HCT116 (cell line): ENCODE data around the gene SHROOM3. TPM values are rescaled to one million over a fixed set of nuclear protein-coding genes. Genes with fewer than 3 reads are reported as not detected.

Source experiments
- ATAC-seq: fragments of 200-7000 bp; cut with Tn5 transposase; 2 replicates; pipeline ENCODE4 v1.9.1; 2020; ENCODE audit warnings: mild to moderate bottlenecking, moderate library complexity
- BruUV-seq: library from RNA; stranded (reverse); fragments of 400-500 nt; replicated peaks from 2 replicates; lab custom pipeline; 2021; lab: Mats Ljungman, UMichigan
- CTCF ChIA-PET: fragments of 300-600 bp; sonication (Branson Sonifier 250); formaldehyde crosslinking; loops from one replicate; lab custom pipeline; 2021; ENCODE audit warnings: antibody characterized with exemption; lab: Charles Lee
- POLR2A ChIA-PET: fragments of 300-600, 350-600 bp; sonication (Branson Sonifier 250); formaldehyde crosslinking; loops from one replicate; lab custom pipeline; 2021; ENCODE audit warnings: antibody characterized with exemption; lab: Charles Lee
- RAD21 ChIA-PET, 2 experiments: fragments of 300-600 bp; sonication (Branson Sonifier 250); formaldehyde crosslinking; loops; one replicate each; lab custom pipeline; 2023; ENCODE audit warnings: low total read pairs in 2 of 2; ENCODE audit not compliant: uncharacterized antibody in 2 of 2, unreplicated experiment in 2 of 2, low non-redundant PET in 1 of 2; lab: Charles Lee
- DNase-seq: peaks from one replicate; pipeline ENCODE4 v3.0.0-alpha.2; 2010; ENCODE audit warnings: low read depth, low spot score
- H2AFZ ChIP-seq: fragments of 200-600 bp; shearing (Covaris generic), sonication (generic); 2 replicates; pipeline ENCODE4 v1.6.1; 2017; ENCODE audit warnings: low read depth, mixed run types, mixed read lengths, antibody characterized with exemption, low read length; ENCODE audit not compliant: poor library complexity, severe bottlenecking
- H3K27ac ChIP-seq: 2 replicates; pipeline ENCODE4 v1.5.1; 2012; ENCODE audit warnings: low read depth, low read length
- H3K27me3 ChIP-seq: fragments of 200-600 bp; sonication (generic); 2 replicates; pipeline ENCODE4 v1.6.1; 2016; ENCODE audit warnings: mixed run types, low read length, mixed read lengths; ENCODE audit not compliant: insufficient read depth
- H3K36me3 ChIP-seq, 2 experiments: fragments of 200-500 bp in 1 of 2; fragments of 200-600 bp in 1 of 2; sonication (Bioruptor generic) in 1 of 2; sonication (generic) in 1 of 2; 2 replicates each; pipeline versions ENCODE4 v1.5.1 to v1.6.1; 2014 to 2016; ENCODE audit warnings: low read length in 2 of 2, inconsistent platforms in 1 of 2, mixed read lengths in 1 of 2, mixed run types in 1 of 2; ENCODE audit not compliant: insufficient read depth in 2 of 2, control insufficient read depth in 1 of 2
- H3K4me1 ChIP-seq, 2 experiments: fragments of 200-600 bp in 1 of 2; sonication (generic) in 1 of 2; 2 replicates each; pipeline versions ENCODE4 v1.5.1 to v1.6.1; 2012 to 2017; ENCODE audit warnings: low read length in 2 of 2, inconsistent platforms in 1 of 2, mild to moderate bottlenecking in 1 of 2, mixed read lengths in 1 of 2, mixed run types in 1 of 2, moderate library complexity in 1 of 2; ENCODE audit not compliant: insufficient read depth in 2 of 2, control insufficient read depth in 1 of 2
- H3K4me2 ChIP-seq: fragments of 200-600 bp; sonication (generic); 2 replicates; pipeline ENCODE4 v1.6.1; 2017; ENCODE audit warnings: mixed run types, low read length, mixed read lengths
- H3K4me3 ChIP-seq, 2 experiments: fragments of 200-600 bp in 1 of 2; sonication (generic) in 1 of 2; replicated peaks in 1 of 2; 2 replicates each; pipeline ENCODE4 v1.5.1; 2011 to 2016; ENCODE audit warnings: low read length in 2 of 2, control low read depth in 1 of 2, low read depth in 1 of 2, mild to moderate bottlenecking in 1 of 2, mixed read lengths in 1 of 2, mixed run types in 1 of 2
- H3K79me2 ChIP-seq: fragments of 200-600 bp; sonication (generic); 2 replicates; pipeline ENCODE4 v1.6.1; 2017; ENCODE audit warnings: mild to moderate bottlenecking, mixed run types, low read length, moderate library complexity, mixed read lengths; ENCODE audit not compliant: insufficient read depth
- H3K9ac ChIP-seq: fragments of 200-600 bp; sonication (generic); 2 replicates; pipeline ENCODE4 v1.6.1; 2016; ENCODE audit warnings: low read length, mixed read lengths
- H3K9me2 ChIP-seq: fragments of 200-600 bp; sonication (generic), shearing (Covaris generic); 2 replicates; pipeline ENCODE4 v1.6.1; 2017; ENCODE audit warnings: mixed run types, mild to moderate bottlenecking, moderate library complexity; ENCODE audit not compliant: insufficient read depth
- H3K9me3 ChIP-seq, 2 experiments: fragments of 200-500 bp in 1 of 2; fragments of 200-600 bp in 1 of 2; sonication (Bioruptor generic) in 1 of 2; sonication (generic) in 1 of 2; 2 replicates each; pipeline ENCODE4 v1.6.1; 2014 to 2017; ENCODE audit warnings: low read length in 2 of 2, mixed read lengths in 2 of 2, inconsistent platforms in 1 of 2, low read depth in 1 of 2, mild to moderate bottlenecking in 1 of 2, mixed run types in 1 of 2, moderate library complexity in 1 of 2; ENCODE audit not compliant: control insufficient read depth in 1 of 2, insufficient read depth in 1 of 2
- H4K20me1 ChIP-seq: fragments of 200-600 bp; sonication (generic), shearing (Covaris generic); 2 replicates; pipeline ENCODE4 v1.6.1; 2017; ENCODE audit warnings: mixed run types, mild to moderate bottlenecking, moderate library complexity; ENCODE audit not compliant: insufficient read depth
- CBX3 ChIP-seq: IDR thresholded peaks from 2 replicates; pipeline ENCODE4 v1.6.1; 2012; ENCODE audit warnings: low read depth
- CEBPB ChIP-seq: IDR thresholded peaks from 2 replicates; pipeline ENCODE4 v1.6.1; 2012; ENCODE audit warnings: low read depth
- EZH2 ChIP-seq: fragments of 200-600 bp; sonication (generic); IDR thresholded peaks from 2 replicates; pipeline ENCODE4 v1.6.1; 2017; ENCODE audit warnings: antibody characterized with exemption, mixed run types
- EZH2phosphoT487 ChIP-seq: fragments of 200-600 bp; IDR thresholded peaks from 2 replicates; pipeline ENCODE4 v1.6.1; 2018; ENCODE audit warnings: antibody characterized with exemption, borderline replicate concordance
- FOSL1 ChIP-seq: IDR thresholded peaks from 2 replicates; pipeline ENCODE4 v1.6.1; 2012; ENCODE audit warnings: low read depth
- POLR2AphosphoS5 ChIP-seq: IDR thresholded peaks from 2 replicates; pipeline ENCODE4 v1.6.1; 2011; ENCODE audit warnings: mild to moderate bottlenecking, low read depth, low read length, moderate library complexity
- SP1 ChIP-seq: IDR thresholded peaks from 2 replicates; pipeline ENCODE4 v1.6.1; 2012; ENCODE audit warnings: low read depth
- TCF7L2 ChIP-seq: IDR thresholded peaks from 2 replicates; pipeline ENCODE4 v1.7.0; 2011; ENCODE audit warnings: borderline replicate concordance, inconsistent platforms; ENCODE audit not compliant: insufficient read depth, insufficient read length; ENCODE audit errors: extremely low read depth
- ZNF274 ChIP-seq: fragments of 200-500 bp; sonication (Bioruptor generic); IDR thresholded peaks from 2 replicates; pipeline ENCODE4 v1.6.1; 2014; ENCODE audit warnings: mild to moderate bottlenecking, low read depth, low read length, inconsistent platforms
- intact Hi-C: fragments of 100-400 bp; cut with micrococcal nuclease; formaldehyde crosslinking; loops from 2 replicates; pipeline ENCODE4 v1.10.0; 2022
- total RNA-seq: library from RNA; stranded (reverse); gene quantifications from one replicate; pipeline ENCODE4 v1.2.1, GENCODE V29; 2021; ENCODE audit not compliant: unreplicated experiment
- TF ChIP-seq, protein P1 (sequence below), 3 experiments: fragments of 200-600 bp in 1 of 3; sonication (generic) in 1 of 3; IDR thresholded peaks in 2 of 3; conservative IDR thresholded peaks in 1 of 3; 2 replicates each; pipeline ENCODE4 v1.5.1; 2012 to 2017; ENCODE audit warnings: low read depth in 2 of 3, low read length in 2 of 3, antibody characterized with exemption in 1 of 3, borderline replicate concordance in 1 of 3, control low read depth in 1 of 3, mild to moderate bottlenecking in 1 of 3, mixed read lengths in 1 of 3, mixed run types in 1 of 3, moderate library complexity in 1 of 3; ENCODE audit not compliant: insufficient read depth in 1 of 3
- TF ChIP-seq, protein P2 (sequence below): IDR thresholded peaks from 2 replicates; pipeline ENCODE4 v1.6.1; 2011; ENCODE audit warnings: mild to moderate bottlenecking, low read length, moderate library complexity; ENCODE audit not compliant: insufficient replicate concordance; ENCODE audit errors: extremely low read depth

The SHROOM3 gene
- total RNA-seq, 1 experiment from 2014 or later: 22.5 TPM

DNA sequence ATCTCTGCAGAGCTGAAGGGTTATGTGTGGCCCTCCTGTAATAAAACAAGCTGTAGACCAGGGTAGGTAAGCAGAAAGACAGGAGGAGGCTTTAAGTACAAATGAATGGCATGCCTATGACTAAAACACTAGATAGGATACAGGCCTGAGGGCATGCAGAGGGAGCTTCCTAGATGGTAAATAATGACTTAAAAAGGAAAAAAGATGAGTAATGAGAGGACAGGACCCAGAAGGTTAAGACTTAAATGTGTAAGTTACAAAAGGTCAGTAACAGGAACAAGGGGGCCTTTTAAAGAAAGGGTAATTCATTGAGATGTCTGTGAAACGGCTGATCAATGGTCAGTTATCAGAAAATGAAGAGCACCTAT, 268.1 kb downstream of the SHROOM3 start:
- BruUV-seq: no TSS peak
- H3K79me2 ChIP-seq: peaks cover 63% of the 10 kb centered on the region
- peak overlapping the region; percentile 86 for H3K27ac ChIP-seq
- no peaks in the 10 kb centered on the region for H3K9me3 ChIP-seq
- no peaks in the 10 kb centered on the region; a peak in 1 of 4 replicates for H3K36me3 ChIP-seq
- peaks cover 39 to 53% of the 10 kb centered on the region in 2 experiments for H3K4me1 ChIP-seq
- no peaks in the 10 kb centered on the region for H4K20me1 ChIP-seq
- peak; percentile 25; the same call in 1 of the 2 replicates for TF ChIP-seq FOSL1
- no peak for TF ChIP-seq CBX3
- peak; percentile 23; the same call in 1 of the 2 replicates for TF ChIP-seq SP1
- TF ChIP-seq, all 23 proteins: peak for 2
- ATAC-seq (peak; percentile 65), DNase-seq (peak; percentile 28)
- CTCF ChIA-PET: no interaction called here
- H3K9ac ChIP-seq: peak overlapping the region; percentile 34
- POLR2A ChIA-PET: no interaction called here
- no peaks in the 10 kb centered on the region for H3K9me2 ChIP-seq
- intact Hi-C loops: no loop called here
- no peaks in the 10 kb centered on the region for H3K27me3 ChIP-seq
- H2AFZ ChIP-seq: no peak overlapping the region
- H3K4me2 ChIP-seq: peak overlapping the region; percentile 69
- RAD21 ChIA-PET: no interaction called here
- H3K4me3 ChIP-seq: peak overlapping the region in 1 of 2 experiments; percentile 5; a peak in 1 of 4 replicates

DNA sequence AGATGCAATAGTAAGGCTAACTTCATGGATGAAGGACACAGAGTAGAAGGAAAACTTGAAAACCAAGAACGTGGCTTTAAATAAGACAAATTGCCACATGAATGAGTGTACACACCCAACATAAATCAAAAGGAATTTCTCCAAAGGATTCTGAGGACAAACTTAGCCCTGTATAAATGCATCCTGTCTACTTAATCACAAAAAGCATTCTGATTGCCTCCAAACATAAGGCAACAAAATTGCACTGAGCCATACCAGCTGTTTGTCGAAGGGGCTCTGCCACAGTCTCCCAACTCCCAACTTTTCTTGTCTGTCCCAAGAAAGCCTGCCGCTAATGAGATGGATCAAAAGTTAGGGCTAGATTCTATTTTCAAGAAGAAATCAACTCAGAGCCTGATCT, 268.6 kb downstream of the SHROOM3 start:
- Histone ChIP-seq H4K20me1 (no peaks in the 10 kb centered on the region), H3K4me3 (peak overlapping the region in 1 of 2 experiments; percentile 38; a peak in 2 of 4 replicates), H3K4me2 (peak overlapping the region; percentile 69), H3K27me3 (no peaks in the 10 kb centered on the region), H2AFZ (no peak overlapping the region), H3K9me3 (no peaks in the 10 kb centered on the region), H3K4me1 (peaks cover 39 to 53% of the 10 kb centered on the region in 2 experiments), H3K79me2 (peaks cover 58% of the 10 kb centered on the region), H3K9me2 (no peaks in the 10 kb centered on the region), H3K9ac (peak overlapping the region; percentile 34), H3K36me3 (no peaks in the 10 kb centered on the region; a peak in 1 of 4 replicates), H3K27ac (peak overlapping the region; percentile 86)
- POLR2A ChIA-PET: no interaction called here
- RAD21 ChIA-PET: no interaction called here
- TF ChIP-seq ZNF274 (no peak), TCF7L2 (no peak), POLR2AphosphoS5 (0 out of 2 replicates have a peak, but pooled peaks have one; percentile 1), CEBPB (no peak), EZH2 (no peak), EZH2phosphoT487 (no peak)
- TF ChIP-seq, protein P1, sequence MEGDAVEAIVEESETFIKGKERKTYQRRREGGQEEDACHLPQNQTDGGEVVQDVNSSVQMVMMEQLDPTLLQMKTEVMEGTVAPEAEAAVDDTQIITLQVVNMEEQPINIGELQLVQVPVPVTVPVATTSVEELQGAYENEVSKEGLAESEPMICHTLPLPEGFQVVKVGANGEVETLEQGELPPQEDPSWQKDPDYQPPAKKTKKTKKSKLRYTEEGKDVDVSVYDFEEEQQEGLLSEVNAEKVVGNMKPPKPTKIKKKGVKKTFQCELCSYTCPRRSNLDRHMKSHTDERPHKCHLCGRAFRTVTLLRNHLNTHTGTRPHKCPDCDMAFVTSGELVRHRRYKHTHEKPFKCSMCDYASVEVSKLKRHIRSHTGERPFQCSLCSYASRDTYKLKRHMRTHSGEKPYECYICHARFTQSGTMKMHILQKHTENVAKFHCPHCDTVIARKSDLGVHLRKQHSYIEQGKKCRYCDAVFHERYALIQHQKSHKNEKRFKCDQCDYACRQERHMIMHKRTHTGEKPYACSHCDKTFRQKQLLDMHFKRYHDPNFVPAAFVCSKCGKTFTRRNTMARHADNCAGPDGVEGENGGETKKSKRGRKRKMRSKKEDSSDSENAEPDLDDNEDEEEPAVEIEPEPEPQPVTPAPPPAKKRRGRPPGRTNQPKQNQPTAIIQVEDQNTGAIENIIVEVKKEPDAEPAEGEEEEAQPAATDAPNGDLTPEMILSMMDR (IDR thresholded peaks at IDR 0.05 in 2 of 3, conservative IDR thresholded peaks at IDR 0.05 in 1 of 3; ENCODE audit: borderline replicate concordance in 1 of 3, insufficient read depth in 1 of 3, low read depth in 2 of 3, low read length in 2 of 3): no peak
- TF ChIP-seq, protein P2, sequence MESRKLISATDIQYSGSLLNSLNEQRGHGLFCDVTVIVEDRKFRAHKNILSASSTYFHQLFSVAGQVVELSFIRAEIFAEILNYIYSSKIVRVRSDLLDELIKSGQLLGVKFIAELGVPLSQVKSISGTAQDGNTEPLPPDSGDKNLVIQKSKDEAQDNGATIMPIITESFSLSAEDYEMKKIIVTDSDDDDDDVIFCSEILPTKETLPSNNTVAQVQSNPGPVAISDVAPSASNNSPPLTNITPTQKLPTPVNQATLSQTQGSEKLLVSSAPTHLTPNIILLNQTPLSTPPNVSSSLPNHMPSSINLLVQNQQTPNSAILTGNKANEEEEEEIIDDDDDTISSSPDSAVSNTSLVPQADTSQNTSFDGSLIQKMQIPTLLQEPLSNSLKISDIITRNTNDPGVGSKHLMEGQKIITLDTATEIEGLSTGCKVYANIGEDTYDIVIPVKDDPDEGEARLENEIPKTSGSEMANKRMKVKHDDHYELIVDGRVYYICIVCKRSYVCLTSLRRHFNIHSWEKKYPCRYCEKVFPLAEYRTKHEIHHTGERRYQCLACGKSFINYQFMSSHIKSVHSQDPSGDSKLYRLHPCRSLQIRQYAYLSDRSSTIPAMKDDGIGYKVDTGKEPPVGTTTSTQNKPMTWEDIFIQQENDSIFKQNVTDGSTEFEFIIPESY: no peak
- CTCF ChIA-PET: no interaction called here
- intact Hi-C loops: no loop called here
- BruUV-seq: no TSS peak
- DNase-seq (peak; percentile 19), ATAC-seq (peak; percentile 57)
